Subcutaneous abdominal adipose tissue (tissue), 5 donors: ENCODE data around the gene AGXT2.
"Not testable (repeated sequence)": the region's sequence is repeated elsewhere in the genome, so short reads cannot be mapped to it uniquely, and the experiment has no call there.

Experiments
- H3K27ac ChIP-seq: one replicate; pipeline ENCODE4 v1.7.0; 2013; ENCODE audit warnings: low read depth, mild to moderate bottlenecking, inconsistent platforms, low read length, moderate library complexity
- H3K27me3 ChIP-seq, 5 donors: one replicate each; pipeline ENCODE4 v1.7.0; 2013; ENCODE audit warnings: low read length in 5 of 5, inconsistent platforms in 1 of 5; ENCODE audit not compliant: control insufficient read depth in 5 of 5, insufficient read depth in 4 of 5
- H3K36me3 ChIP-seq, 5 donors: one replicate each; pipeline ENCODE4 v1.7.0; 2013; ENCODE audit warnings: low read length in 5 of 5; ENCODE audit not compliant: control insufficient read depth in 5 of 5, insufficient read depth in 5 of 5
- H3K4me1 ChIP-seq, 5 donors: one replicate each; pipeline ENCODE4 v1.7.0; 2013; ENCODE audit warnings: low read length in 5 of 5, mild to moderate bottlenecking in 3 of 5, moderate library complexity in 1 of 5; ENCODE audit not compliant: control insufficient read depth in 5 of 5, insufficient read depth in 5 of 5
- H3K4me3 ChIP-seq, 5 donors: one replicate each; pipeline ENCODE4 v1.7.0; 2013; ENCODE audit warnings: low read length in 5 of 5, low read depth in 1 of 5
- H3K9ac ChIP-seq, 5 donors: one replicate each; pipeline ENCODE4 v1.7.0; 2013; ENCODE audit warnings: low read length in 5 of 5, mild to moderate bottlenecking in 4 of 5, moderate library complexity in 3 of 5
- H3K9me3 ChIP-seq, 5 donors: one replicate each; pipeline ENCODE4 v1.7.0; 2013; ENCODE audit warnings: low read length in 5 of 5; ENCODE audit not compliant: control insufficient read depth in 5 of 5
- donor health status: healthy.
- donor health status: healthy.
- donor health status: healthy.
- donor health status: healthy.
- donor health status: healthy.

The AGXT2 gene

DNA sequence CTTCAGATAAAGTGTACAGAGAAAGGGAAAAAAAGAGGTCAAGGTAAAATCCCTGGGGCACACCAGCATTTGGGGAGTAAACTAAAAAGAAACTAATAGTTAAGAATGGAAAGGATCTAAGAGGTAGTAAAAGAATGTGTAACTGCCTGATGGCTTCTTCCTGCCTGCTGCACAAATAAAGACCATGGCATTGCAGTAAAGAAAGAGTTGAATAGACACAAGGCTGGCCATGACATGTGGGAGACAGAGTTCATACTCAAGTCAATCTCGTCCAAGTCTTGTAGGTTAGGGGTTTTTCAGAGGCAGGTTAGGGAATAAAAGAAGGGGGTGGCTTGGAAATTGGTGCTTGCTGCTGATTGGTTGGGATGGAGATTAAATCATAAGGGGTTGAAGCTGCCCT lies 60.8 kb downstream of the AGXT2 start:
- Histone ChIP-seq H3K4me3 (no peak overlapping the region), H3K27me3 (no peaks in the 10 kb centered on the region), H3K36me3 (no peaks in the 10 kb centered on the region), H3K27ac (no peak overlapping the region), H3K9me3 (peaks cover 5 to 19% (median 8%) of the 10 kb centered on the region in 5 donors), H3K9ac (no peak overlapping the region), H3K4me1 (no peaks in the 10 kb centered on the region)

GRCh38 chr5:34982823-34983222 lies 64.9 kb downstream of the AGXT2 start:
- Histone ChIP-seq H3K36me3 (no peaks in the 10 kb centered on the region), H3K4me3 (no peak overlapping the region), H3K4me1 (no peaks in the 10 kb centered on the region), H3K9me3 (peaks cover 5 to 19% (median 8%) of the 10 kb centered on the region in 5 donors), H3K9ac (no peak overlapping the region), H3K27ac (no peak overlapping the region), H3K27me3 (no peaks in the 10 kb centered on the region)

- H3K4me1 ChIP-seq: no peaks in the 10 kb centered on the region
- H3K9ac ChIP-seq: no peak overlapping the region
- H3K27ac ChIP-seq: no peak overlapping the region
- no peak overlapping the region for H3K4me3 ChIP-seq
- H3K27me3 ChIP-seq: no peaks in the 10 kb centered on the region
- H3K36me3 ChIP-seq: no peaks in the 10 kb centered on the region
- H3K9me3 ChIP-seq: no peaks in the 10 kb centered on the region
Measured at GRCh38 chr5:34978681-34979080, 69.1 kb downstream of the AGXT2 start.

DNA sequence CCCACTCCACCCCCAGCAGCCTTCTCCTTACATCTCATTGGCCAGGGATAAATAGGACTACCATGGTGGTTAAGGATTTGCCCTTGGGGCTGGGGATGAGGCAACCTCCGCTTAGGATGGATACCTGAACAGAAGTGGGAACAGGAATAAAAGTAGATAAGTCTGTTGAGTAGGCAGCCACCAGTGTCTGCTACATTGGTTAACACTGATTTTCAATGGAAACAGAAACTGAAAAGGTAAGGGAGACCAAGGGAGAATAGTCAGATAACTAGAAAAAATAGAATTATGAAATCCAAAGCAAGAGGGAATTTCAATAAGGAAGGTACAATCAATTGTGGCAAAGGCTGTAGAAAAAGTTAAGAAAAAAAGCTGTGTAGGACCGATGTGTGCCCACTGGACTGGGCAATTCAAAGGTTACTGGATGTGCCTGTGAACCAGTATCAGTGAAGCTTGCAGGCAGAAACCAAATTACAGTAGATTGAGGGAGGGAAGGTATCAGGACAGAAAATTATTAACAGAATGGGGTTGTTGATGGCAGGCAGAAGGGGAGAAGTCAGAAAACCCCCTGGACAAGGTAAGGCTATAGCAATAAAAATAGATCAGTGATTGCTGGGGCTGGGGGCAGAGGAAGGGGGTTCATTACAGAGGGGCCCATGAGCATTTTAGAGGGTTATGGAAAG lies 69.7 kb downstream of the AGXT2 start:
- Histone ChIP-seq H3K27ac (no peak overlapping the region), H3K27me3 (no peaks in the 10 kb centered on the region), H3K4me1 (no peaks in the 10 kb centered on the region), H3K9me3 (no peaks in the 10 kb centered on the region), H3K36me3 (no peaks in the 10 kb centered on the region), H3K9ac (no peak overlapping the region), H3K4me3 (no peak overlapping the region)

- Histone ChIP-seq H3K9ac (no peak overlapping the region), H3K4me1 (no peaks in the 10 kb centered on the region), H3K36me3 (no peaks in the 10 kb centered on the region), H3K27me3 (no peaks in the 10 kb centered on the region), H3K4me3 (no peak overlapping the region), H3K27ac (no peak overlapping the region), H3K9me3 (no peaks in the 10 kb centered on the region)
Measured at GRCh38 chr5:34976347-34976746, 71.4 kb downstream of the AGXT2 start.

- H3K36me3 ChIP-seq, H3K4me3 ChIP-seq, H3K4me1 ChIP-seq, H3K27me3 ChIP-seq, H3K9ac ChIP-seq, H3K9me3 ChIP-seq, H3K27ac ChIP-seq: not testable (repeated sequence)
Measured at GRCh38 chr5:34971655-34972054, 76.1 kb downstream of the AGXT2 start.

DNA sequence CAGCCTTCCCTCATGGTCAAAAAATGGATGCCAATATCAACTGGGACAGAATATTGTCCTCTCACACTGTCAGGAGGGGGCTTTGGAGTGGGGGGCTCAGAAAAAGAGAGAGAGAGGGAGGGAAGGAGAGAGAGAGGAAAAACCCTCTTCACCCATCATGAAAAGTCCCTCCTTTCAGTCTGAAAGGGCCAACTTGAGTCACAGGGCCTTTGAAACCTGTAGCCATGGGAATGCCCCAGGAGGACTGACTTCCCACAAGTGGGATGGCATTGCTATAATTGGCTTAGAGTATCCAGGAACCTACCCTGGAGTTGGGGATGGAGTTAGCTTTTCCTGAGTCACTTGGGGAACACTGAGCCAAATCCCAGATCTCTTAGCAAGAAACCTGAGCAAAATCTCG lies 77.2 kb downstream of the AGXT2 start:
- H3K36me3 ChIP-seq: no peaks in the 10 kb centered on the region
- no peaks in the 10 kb centered on the region for H3K4me1 ChIP-seq
- H3K9ac ChIP-seq: no peak overlapping the region
- no peak overlapping the region for H3K4me3 ChIP-seq
- no peaks in the 10 kb centered on the region for H3K9me3 ChIP-seq
- no peak overlapping the region for H3K27ac ChIP-seq
- H3K27me3 ChIP-seq: no peaks in the 10 kb centered on the region

- Histone ChIP-seq H3K9ac (no peak overlapping the region), H3K36me3 (no peaks in the 10 kb centered on the region), H3K4me1 (no peaks in the 10 kb centered on the region), H3K27me3 (no peaks in the 10 kb centered on the region), H3K9me3 (no peaks in the 10 kb centered on the region), H3K4me3 (no peak overlapping the region), H3K27ac (no peak overlapping the region)
Measured at GRCh38 chr5:34968258-34968657, 79.5 kb downstream of the AGXT2 start.

DNA sequence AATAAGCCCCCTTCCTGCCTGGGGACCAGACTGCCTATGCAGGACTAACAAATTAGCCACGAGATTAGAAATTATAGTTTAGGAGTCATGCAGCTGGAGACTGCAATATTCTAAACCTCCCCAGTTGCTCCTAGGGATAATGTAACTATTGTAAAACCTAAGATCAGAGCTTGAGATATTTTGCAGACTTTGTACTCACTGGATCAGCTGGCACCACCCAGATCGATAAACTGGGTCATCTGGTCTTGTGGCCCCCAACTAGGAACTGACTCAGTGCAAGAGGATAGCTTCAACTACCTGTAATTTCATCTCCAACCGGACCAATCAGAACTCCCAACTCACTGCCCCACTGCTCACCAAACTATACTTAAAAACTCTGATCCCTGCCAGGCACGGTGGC lies 80.2 kb downstream of the AGXT2 start:
- no peak overlapping the region for H3K27ac ChIP-seq
- no peaks in the 10 kb centered on the region for H3K36me3 ChIP-seq
- H3K9me3 ChIP-seq: no peaks in the 10 kb centered on the region
- no peak overlapping the region for H3K4me3 ChIP-seq
- no peak overlapping the region for H3K9ac ChIP-seq
- no peaks in the 10 kb centered on the region for H3K4me1 ChIP-seq
- no peaks in the 10 kb centered on the region for H3K27me3 ChIP-seq

GRCh38 chr5:34959323-34959722 lies 88.4 kb downstream of the AGXT2 start:
- Histone ChIP-seq H3K27ac (no peak overlapping the region), H3K36me3 (peaks cover 3 to 9% (median 5%) of the 10 kb centered on the region in 5 donors), H3K4me3 (no peak overlapping the region), H3K9me3 (no peaks in the 10 kb centered on the region), H3K9ac (no peak overlapping the region), H3K27me3 (no peaks in the 10 kb centered on the region), H3K4me1 (peaks cover 0 to 10% (median 0%) of the 10 kb centered on the region in 5 donors)
